Left hindlimb (tissue), 1 donor: ENCODE data around the gene SPRR5.

Experiments used
- DNase-seq: peaks from one replicate; pipeline ENCODE4 v3.0.0-alpha.2; 2018

SPRR5 gene

DNA sequence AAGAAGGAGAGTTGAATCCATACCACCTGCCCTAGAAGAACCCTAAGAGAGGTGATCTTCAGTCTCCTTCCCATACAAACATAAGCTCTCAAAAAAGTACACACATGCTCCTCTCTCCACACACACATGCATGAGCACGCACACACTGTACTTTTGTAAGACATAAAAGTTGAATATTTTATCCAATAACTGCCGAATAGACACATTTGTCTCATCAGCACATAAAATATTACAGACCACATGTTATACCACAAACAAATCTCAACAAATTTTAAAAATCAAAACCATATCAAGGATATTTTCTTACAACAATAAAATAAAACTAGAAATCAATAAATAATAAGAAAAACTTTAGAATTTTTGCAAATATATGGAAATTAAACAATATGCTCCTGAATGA is 39.6 kb downstream of the SPRR5 start:
- no peak for DNase-seq

DNA sequence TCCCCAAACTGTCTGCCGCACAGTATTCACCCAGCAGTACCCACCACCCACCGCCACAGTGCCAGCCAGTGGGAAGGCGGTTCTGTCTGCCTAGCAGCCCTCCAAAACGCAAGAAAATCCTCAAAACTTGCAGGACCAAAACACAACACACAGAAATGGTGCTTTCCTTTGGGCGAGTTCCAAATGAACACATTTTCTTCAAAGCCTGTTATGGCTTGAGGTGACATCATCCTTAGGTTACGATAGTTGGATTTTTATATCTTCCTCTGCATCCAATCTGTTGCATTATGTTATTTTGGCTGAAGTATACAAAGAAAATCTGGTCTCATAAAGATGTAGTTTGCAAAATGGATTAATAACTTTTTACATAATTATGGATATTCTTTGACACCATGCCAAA is 46.2 kb downstream of the SPRR5 start:
- DNase-seq: no peak

DNA sequence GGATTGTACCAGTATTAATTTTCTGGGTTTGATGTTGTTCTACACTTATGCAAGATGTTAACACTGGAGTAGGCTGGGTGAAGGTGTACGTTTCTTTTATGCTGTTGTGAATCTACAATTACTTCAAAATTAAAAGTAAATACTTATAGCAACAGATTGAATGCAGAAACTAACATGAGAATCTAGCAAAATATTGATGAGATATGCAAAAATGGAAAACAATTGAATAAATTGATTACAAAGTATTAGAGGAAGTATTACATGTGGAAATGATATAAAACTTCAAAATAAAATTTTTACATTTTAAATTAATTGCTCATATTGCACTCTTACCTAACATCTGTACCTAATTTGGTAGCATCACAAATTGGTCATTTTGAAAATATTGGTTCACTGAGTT is 48.8 kb downstream of the SPRR5 start:
- no peak for DNase-seq

DNA sequence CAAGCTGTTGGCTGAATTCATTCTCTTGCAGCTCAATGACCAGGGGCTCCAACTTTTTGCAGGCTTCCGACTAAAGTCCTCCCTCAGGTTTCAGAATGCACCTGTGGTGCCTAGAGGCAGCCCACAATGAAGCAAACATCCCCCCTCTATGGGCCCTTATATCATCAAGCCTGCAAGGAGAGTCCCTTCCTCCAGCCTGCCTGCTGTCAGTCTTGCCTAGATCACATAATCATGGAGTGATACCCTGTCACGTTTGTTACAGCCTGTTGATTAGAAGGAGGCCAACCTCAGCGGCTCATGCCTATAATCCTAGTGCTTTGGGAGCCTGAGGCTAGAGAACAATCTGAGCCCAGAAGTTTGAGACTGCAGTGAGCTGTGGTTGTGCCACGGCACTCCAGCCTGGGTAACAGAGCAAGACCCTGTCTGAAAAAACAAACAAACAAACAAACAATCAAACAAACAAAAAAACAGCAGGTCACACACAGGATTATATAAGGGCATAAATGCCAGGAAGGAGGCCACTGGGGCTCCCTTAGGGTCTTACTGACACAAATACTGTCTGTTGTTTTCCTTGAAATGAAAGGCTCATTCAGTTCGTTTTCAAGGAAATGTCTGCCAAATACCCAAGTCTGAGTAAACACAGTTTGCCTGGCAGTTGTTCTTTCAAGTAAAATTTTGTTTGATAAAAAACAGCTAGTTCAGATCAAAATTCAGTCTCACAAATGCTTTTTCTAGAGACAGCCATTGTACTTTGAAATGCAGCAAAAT is 49.8 kb downstream of the SPRR5 start:
- DNase-seq: no peak

DNA sequence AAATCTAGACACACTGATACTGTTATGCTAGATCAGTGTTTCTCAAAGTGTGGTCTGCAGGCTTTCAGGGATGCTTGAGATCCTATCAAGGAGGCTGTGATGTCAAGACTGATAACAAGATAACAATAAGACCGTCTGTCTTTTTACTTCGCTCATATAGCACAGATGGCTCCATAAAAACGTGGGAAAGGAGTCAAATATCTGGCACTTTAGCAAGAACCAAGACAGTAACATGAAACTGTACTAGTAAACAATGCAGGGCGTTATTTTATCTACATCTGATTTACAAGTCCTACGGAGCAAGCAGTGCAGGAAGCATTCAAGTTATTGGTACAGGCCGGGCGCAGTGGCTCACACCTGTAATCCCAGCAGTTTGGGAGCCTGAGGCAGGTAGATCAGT is 50.9 kb downstream of the SPRR5 start:
- DNase-seq: no peak

DNA sequence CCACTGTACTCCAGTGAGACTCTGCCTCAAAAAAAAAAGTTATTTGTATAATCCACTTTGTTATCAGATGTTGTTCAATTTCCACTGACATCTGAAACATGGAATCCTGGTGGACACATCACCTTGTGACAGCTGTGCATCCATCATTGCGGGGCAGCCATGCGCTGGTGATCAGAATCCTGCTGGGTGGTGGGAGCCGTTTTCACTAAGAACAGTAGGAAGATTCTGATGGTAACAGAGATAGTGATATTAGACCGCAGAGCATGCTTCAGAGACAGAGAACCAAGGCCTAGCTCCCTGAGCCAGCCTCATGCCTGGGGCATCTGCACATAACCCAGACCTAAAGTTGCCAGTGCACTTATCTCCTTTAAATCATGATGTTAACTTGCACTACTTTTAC is 51.5 kb downstream of the SPRR5 start:
- DNase-seq: no peak
